HG03196 (cell line): ENCODE measurements around the gene TRIM17.

Experiments
- ATAC-seq: cut with Tn5 transposase; IDR thresholded peaks from one replicate; pipeline ENCODE4 v1.9.1; 2021; ENCODE audit not compliant: unreplicated experiment

The TRIM17 gene

GRCh38 chr1:228420968-228421826, 4.5 kb upstream of the TRIM17 start:
- no peak for ATAC-seq

GRCh38 chr1:228417483-228418203, 982 bp upstream of the TRIM17 start:
- no peak for ATAC-seq

- no peak for ATAC-seq
Observed at GRCh38 chr1:228417061-228417460, 400 bp upstream of the TRIM17 start.

GRCh38 chr1:228415853-228416216, 826 bp downstream of the TRIM17 start:
- ATAC-seq = no peak

GRCh38 chr1:228415221-228415620, 1.4 kb downstream of the TRIM17 start:
- ATAC-seq = no peak

- ATAC-seq = no peak
Observed at GRCh38 chr1:228414511-228415211, 2.0 kb downstream of the TRIM17 start.

GRCh38 chr1:228413241-228414010, 3.2 kb downstream of the TRIM17 start:
- no peak for ATAC-seq

- no peak for ATAC-seq
Observed at GRCh38 chr1:228411548-228412430, 4.9 kb downstream of the TRIM17 start.

- no peak for ATAC-seq
Observed at GRCh38 chr1:228411121-228411520, 5.5 kb downstream of the TRIM17 start.

- ATAC-seq = no peak
Observed at GRCh38 chr1:228410671-228411070, 6.0 kb downstream of the TRIM17 start.

GRCh38 chr1:228410015-228410414, 6.6 kb downstream of the TRIM17 start:
- ATAC-seq = no peak

GRCh38 chr1:228408869-228409805, 7.5 kb downstream of the TRIM17 start:
- ATAC-seq = no peak

GRCh38 chr1:228408041-228408868, 8.4 kb downstream of the TRIM17 start:
- no peak for ATAC-seq

GRCh38 chr1:228407106-228408040, 9.3 kb downstream of the TRIM17 start:
- no peak for ATAC-seq

- no peak for ATAC-seq
Observed at GRCh38 chr1:228405979-228406228, 10.8 kb downstream of the TRIM17 start.

GRCh38 chr1:228405200-228405978, 11.3 kb downstream of the TRIM17 start:
- ATAC-seq = no peak
